Lower lobe of right lung (tissue), 2 donors: ENCODE measurements around the gene SPP1. TPM values are rescaled to one million over a fixed set of nuclear protein-coding genes. Genes with fewer than 3 reads are reported as not detected.
"Not testable (repeated sequence)": the region's sequence is repeated elsewhere in the genome, so short reads cannot be mapped to it uniquely, and the experiment has no call there.

Experiments
- ATAC-seq, 2 donors: fragments of 200-7000 bp; cut with Tn5 transposase; one replicate each; pipeline ENCODE4 v1.9.1; 2020 to 2022; ENCODE audit warnings: mild to moderate bottlenecking in 2 of 2, moderate library complexity in 2 of 2
- DNase-seq: peaks from one replicate; pipeline ENCODE4 v3.0.0-alpha.2; 2020
- H3K27ac ChIP-seq: fragments of 200-600 bp; one replicate; pipeline ENCODE4 v1.8.0; 2022
- H3K27me3 ChIP-seq: fragments of 200-600 bp; one replicate; pipeline ENCODE4 v1.8.0; 2022; ENCODE audit warnings: low read depth
- H3K36me3 ChIP-seq: fragments of 200-600 bp; one replicate; pipeline ENCODE4 v1.8.0; 2022; ENCODE audit warnings: mild to moderate bottlenecking
- H3K4me1 ChIP-seq: fragments of 200-600 bp; one replicate; pipeline ENCODE4 v1.8.0; 2022
- H3K4me3 ChIP-seq: fragments of 200-600 bp; one replicate; pipeline ENCODE4 v1.8.0; 2022; ENCODE audit warnings: mild to moderate bottlenecking
- H3K9me3 ChIP-seq: fragments of 200-600 bp; one replicate; pipeline ENCODE4 v1.8.0; 2022
- intact Hi-C: fragments of 100-400 bp; cut with DNase I; formaldehyde crosslinking; loops from one replicate; pipeline ENCODE4 v1.11.0; 2022
- total RNA-seq: library from RNA; stranded (reverse); fragmentation: NEBNext Ultra II Directional; extraction: Animal tissue kit (Norgen Biotek cat#: 25700); gene quantifications from one replicate; pipeline ENCODE4 v1.2.1, GENCODE V29; 2021
- TF ChIP-seq, protein P1 (sequence below): fragments of 200-600 bp; IDR thresholded peaks from one replicate; pipeline ENCODE4 v1.8.0; 2022; ENCODE audit warnings: antibody characterized with exemption, mild to moderate bottlenecking
- donor health status: DM: no; HTN: yes; CAD: no; lungs with severe emphysema.

The SPP1 gene
- total RNA-seq, 1 donor from 2014 or later, result 8.0 TPM

DNA sequence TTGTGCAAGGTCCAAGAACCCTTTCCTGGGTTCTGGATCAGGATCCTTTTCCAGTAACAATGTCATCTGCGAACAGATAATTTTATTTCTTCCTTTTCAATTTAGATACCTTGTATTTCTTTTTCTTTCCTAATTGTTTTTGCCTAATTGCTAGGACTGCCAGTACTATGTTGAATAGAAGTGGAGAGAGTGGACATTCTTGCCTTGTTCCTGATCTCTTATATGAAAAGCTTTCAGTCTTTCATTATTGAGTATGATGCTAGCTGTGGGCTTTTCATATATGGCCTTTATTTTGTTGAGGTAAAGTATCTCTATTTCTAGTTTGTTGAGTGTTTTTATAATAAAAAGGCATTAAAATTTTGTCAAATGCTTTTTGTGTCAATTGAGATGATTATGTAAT lies 42.2 kb upstream of the SPP1 start:
- Histone ChIP-seq H3K27me3 (no peaks in the 10 kb centered on the region), H3K27ac (no peak overlapping the region), H3K4me3 (no peak overlapping the region), H3K36me3 (no peaks in the 10 kb centered on the region), H3K4me1 (no peaks in the 10 kb centered on the region), H3K9me3 (no peaks in the 10 kb centered on the region)
- TF ChIP-seq, protein P1, sequence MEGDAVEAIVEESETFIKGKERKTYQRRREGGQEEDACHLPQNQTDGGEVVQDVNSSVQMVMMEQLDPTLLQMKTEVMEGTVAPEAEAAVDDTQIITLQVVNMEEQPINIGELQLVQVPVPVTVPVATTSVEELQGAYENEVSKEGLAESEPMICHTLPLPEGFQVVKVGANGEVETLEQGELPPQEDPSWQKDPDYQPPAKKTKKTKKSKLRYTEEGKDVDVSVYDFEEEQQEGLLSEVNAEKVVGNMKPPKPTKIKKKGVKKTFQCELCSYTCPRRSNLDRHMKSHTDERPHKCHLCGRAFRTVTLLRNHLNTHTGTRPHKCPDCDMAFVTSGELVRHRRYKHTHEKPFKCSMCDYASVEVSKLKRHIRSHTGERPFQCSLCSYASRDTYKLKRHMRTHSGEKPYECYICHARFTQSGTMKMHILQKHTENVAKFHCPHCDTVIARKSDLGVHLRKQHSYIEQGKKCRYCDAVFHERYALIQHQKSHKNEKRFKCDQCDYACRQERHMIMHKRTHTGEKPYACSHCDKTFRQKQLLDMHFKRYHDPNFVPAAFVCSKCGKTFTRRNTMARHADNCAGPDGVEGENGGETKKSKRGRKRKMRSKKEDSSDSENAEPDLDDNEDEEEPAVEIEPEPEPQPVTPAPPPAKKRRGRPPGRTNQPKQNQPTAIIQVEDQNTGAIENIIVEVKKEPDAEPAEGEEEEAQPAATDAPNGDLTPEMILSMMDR, result no peak
- intact Hi-C loops, result no loop called here
- no peak for DNase-seq
- ATAC-seq, result no peak

DNA sequence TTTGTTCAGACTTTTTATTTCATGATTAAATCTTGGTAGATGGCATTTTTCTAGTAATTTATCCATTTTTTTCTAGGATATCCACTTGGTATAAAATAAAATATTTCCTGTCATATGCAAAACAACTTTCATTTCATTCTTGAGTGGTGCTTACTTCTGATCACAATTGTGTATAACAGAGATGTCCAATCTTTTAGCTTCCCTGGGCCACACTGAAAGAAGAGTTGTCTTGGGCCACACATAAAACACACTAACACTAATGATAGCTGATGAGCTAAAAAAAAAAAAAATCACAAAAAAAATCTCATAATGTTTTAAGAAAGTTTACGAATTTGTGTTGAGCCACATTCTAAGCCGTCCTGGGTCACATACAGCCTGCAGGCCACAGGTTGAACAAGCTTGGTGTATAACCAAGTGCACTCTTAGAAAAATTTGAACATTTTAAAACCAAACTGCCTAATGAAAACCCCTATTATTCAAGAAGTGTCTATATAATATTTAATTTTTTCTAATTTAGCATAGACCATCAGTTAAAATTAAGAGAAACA lies 41.3 kb upstream of the SPP1 start:
- ATAC-seq, result no peak
- Histone ChIP-seq H3K36me3 (no peaks in the 10 kb centered on the region), H3K4me1 (no peaks in the 10 kb centered on the region), H3K4me3 (no peak overlapping the region), H3K27ac (no peak overlapping the region), H3K9me3 (no peaks in the 10 kb centered on the region), H3K27me3 (no peaks in the 10 kb centered on the region)
- intact Hi-C loops, result no loop called here
- TF ChIP-seq, protein P1, result no peak
- DNase-seq, result no peak

DNA sequence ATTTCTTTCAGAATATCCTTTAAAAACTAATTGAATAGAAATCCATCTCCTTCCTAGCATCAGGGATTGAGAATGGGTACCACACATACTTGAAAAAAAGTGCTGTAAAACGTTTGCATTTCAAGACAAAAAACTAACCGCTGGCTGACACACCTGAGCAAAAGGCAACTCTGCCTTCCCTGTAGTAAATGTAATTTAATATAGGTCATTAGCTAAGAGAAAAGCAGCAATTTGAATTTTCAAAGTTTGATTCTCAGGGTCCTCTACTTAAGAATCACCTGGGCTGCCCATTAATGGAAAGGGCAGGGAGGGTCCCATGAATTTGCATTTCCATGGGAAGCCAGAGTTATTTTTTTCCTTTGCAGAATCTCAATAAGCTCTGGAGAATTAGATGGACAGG lies 40.5 kb upstream of the SPP1 start:
- no peak for DNase-seq
- no peak overlapping the region for H3K27ac ChIP-seq
- no peak overlapping the region for H3K4me3 ChIP-seq
- TF ChIP-seq, protein P1, result no peak
- intact Hi-C loops, result no loop called here
- no peaks in the 10 kb centered on the region for H3K27me3 ChIP-seq
- no peaks in the 10 kb centered on the region for H3K4me1 ChIP-seq
- H3K36me3 ChIP-seq, result no peaks in the 10 kb centered on the region
- no peak for ATAC-seq
- H3K9me3 ChIP-seq, result no peaks in the 10 kb centered on the region

DNA sequence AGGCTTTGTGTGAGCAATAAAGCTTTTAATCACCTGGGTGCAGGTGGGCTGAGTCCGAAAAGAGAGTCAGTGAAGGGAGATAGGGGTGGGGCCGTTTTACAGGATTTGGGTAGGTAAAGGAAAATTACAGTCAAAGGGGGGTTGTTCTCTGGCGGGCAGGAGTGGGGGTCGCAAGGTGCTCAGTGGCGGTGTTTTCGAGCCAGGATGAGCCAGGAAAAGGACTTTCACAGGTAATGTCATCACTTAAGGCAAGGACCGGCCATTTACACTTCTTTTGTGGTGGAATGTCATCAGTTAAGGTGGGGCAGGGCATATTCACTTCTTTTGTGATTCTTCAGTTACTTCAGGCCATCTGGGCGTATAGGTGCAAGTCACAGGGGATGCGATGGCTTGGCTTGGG lies 39.6 kb upstream of the SPP1 start:
- H3K9me3 ChIP-seq, H3K36me3 ChIP-seq, H3K4me3 ChIP-seq, H3K27me3 ChIP-seq, DNase-seq, ATAC-seq, H3K4me1 ChIP-seq, intact Hi-C loops, H3K27ac ChIP-seq: not testable (repeated sequence)

DNA sequence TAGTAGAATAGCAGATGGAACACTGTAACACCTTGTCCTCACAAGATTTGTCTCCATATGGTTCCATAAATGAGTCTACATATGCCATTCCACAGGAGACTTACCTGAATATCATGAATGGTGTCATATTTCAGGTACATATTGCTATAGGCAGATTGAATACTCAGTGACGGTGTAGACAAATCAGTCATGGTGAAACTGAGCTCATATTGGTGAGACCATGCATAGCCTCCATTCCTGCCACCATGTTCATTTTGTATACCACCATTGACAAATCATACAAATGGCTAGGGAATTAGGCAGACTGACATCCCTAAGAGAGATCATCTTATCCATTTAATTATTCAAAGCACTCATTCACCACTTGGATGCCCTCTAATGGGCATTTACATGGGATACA lies 38.0 kb upstream of the SPP1 start:
- DNase-seq (no peak), ATAC-seq (no peak)
- Histone ChIP-seq H3K27me3 (no peaks in the 10 kb centered on the region), H3K4me3 (no peak overlapping the region), H3K4me1 (no peaks in the 10 kb centered on the region), H3K27ac (no peak overlapping the region), H3K36me3 (no peaks in the 10 kb centered on the region), H3K9me3 (no peaks in the 10 kb centered on the region)
- intact Hi-C loops, result no loop called here
- TF ChIP-seq, protein P1, result no peak

DNA sequence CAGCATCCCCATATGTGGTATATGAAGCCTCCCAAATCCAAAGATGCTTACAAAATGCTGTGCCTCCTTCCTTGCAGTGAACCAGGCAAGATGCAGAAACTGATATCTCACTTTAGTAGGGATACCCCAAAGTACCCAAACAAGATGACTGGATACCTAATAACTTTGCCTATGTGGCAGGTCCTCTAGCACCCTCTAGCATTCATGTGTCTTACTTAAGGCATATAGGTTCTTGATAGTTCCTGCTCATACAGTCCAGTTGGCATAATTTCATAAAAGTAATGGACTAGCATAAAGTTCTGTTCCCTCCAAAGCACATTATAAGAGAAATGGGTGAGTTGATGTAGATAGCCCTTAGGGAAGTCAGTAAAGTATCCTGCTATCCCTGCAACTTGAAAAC lies 36.8 kb upstream of the SPP1 start:
- DNase-seq (no peak), ATAC-seq (no peak)
- TF ChIP-seq, protein P1, result no peak
- no peaks in the 10 kb centered on the region for H3K9me3 ChIP-seq
- H3K27ac ChIP-seq, result no peak overlapping the region
- intact Hi-C loops, result no loop called here
- no peaks in the 10 kb centered on the region for H3K4me1 ChIP-seq
- H3K4me3 ChIP-seq, result no peak overlapping the region
- H3K27me3 ChIP-seq, result no peaks in the 10 kb centered on the region
- no peaks in the 10 kb centered on the region for H3K36me3 ChIP-seq
